ENCODE data around the gene VEGFB.

- TF ChIP-seq POLR2AphosphoS5 (IDR thresholded peaks at IDR 0.05) (no peak), CTCF (IDR thresholded peaks at IDR 0.05) (no peak), POLR2A (IDR thresholded peaks at IDR 0.05) (no peak)
Observed at GRCh38 chr11:64202992-64203391, 31.4 kb upstream of the VEGFB start.
